Fibroblast of pulmonary artery (primary cell): ENCODE results near the gene RANBP3.

Experiments used
- DNase-seq: peaks from one replicate; pipeline ENCODE4 v3.0.0-alpha.2; 2010; ENCODE audit warnings: low read depth
- H3K4me3 ChIP-seq: replicated peaks from 2 replicates; pipeline ENCODE4 v1.5.1; 2011; ENCODE audit warnings: low read depth, mild to moderate bottlenecking, control low read depth, low read length, moderate library complexity
- TF ChIP-seq, protein P1 (sequence below): IDR thresholded peaks from 2 replicates; pipeline ENCODE4 v1.5.1; 2011; ENCODE audit warnings: mild to moderate bottlenecking, control low read depth, low read length, inconsistent platforms; ENCODE audit errors: missing control alignments

RANBP3 gene

DNA sequence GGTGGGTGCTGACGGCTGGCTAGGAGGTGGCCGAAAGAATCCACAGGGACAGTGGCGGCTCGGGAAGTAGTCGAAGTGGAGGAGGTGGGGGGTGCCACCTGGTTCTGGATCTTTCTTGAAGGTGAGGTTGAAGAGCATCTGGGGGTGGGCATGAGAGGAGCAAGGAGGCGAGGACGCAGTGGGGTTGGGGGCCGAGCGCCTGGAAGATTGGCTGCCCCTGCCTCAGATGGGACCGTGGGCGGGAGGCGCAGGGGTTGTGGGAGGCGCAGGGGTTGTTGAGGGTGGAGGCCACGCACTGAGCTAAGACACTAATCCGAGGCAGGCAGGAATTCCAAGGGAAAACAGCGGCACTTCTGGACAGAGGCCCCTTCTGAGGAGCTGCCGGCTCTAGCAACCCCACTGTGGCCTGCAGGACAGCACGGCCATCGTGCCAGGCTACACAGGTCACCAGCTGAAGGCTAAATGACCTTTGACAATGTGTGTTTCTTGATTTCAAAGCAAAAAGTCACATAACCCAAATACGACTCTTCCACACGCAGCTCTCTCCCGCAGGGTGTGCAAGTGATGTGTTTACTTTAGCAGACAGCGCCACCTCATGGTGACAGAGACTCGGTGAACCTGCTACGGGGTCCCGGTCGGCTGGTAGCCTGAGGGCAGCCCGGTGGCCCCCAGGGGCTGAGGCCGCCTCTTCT is 44.1 kb upstream of the RANBP3 start:
- H3K4me3 ChIP-seq = no peak overlapping the region
- TF ChIP-seq, protein P1, sequence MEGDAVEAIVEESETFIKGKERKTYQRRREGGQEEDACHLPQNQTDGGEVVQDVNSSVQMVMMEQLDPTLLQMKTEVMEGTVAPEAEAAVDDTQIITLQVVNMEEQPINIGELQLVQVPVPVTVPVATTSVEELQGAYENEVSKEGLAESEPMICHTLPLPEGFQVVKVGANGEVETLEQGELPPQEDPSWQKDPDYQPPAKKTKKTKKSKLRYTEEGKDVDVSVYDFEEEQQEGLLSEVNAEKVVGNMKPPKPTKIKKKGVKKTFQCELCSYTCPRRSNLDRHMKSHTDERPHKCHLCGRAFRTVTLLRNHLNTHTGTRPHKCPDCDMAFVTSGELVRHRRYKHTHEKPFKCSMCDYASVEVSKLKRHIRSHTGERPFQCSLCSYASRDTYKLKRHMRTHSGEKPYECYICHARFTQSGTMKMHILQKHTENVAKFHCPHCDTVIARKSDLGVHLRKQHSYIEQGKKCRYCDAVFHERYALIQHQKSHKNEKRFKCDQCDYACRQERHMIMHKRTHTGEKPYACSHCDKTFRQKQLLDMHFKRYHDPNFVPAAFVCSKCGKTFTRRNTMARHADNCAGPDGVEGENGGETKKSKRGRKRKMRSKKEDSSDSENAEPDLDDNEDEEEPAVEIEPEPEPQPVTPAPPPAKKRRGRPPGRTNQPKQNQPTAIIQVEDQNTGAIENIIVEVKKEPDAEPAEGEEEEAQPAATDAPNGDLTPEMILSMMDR = peak; percentile 76
- peak; percentile 90 for DNase-seq

GRCh38 chr19:6020972-6021805 is 43.2 kb upstream of the RANBP3 start:
- TF ChIP-seq, protein P1 = no peak
- no peak overlapping the region for H3K4me3 ChIP-seq
- DNase-seq = no peak

DNA sequence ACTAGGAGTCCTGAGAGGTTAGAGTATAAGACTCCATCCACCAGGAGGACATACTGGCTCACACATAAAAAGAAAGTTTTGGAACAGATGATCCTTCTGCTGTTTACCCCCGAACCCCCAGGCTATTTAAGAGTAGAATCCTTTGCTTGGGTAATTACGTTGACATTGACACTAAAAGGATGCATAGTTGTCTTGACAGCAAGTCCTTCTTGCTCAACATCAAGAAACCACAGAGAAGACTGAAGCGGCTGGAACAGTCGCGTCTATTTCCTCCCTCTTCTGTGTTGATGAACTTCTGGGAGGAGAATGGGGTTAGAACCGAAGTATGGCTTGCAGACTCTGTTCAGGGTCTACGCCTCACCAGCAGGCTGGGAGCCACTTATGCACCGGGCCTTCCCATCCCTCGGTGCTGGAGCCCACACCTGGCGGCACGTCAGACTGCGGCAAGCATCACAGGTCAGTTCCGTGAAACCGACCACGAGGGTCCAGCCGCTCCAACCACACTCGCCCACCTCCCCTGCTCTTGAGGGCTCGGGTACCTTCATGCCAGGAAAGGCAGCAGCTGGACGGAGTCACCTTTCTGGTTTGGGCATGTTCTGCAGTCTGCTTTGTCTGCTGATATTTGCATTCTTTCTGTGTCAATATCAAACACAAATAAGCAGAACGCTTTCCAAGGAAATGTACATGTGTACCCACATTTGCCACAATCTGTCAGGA is 42.4 kb upstream of the RANBP3 start:
- H3K4me3 ChIP-seq = no peak overlapping the region
- no peak for DNase-seq
- TF ChIP-seq, protein P1 = no peak

DNA sequence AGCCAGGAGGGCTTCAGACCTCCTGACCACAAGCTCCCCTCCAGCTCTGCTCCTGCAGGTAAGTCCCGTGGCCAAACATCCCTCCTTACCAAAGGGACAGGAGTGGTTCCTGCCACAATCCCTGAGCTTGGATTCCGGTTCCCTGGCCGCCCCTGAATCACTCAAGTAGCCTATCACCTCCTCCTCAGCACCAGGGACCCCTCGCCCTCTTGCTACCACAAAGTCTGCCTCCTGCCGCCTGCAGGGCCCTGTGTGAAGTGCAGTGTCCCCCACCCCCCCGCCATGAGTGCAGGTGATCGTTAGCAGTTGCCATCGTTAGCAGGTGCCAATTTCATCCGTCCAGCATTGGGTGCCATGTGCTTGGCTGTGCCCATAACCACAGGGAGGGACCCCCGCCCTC is 40.8 kb upstream of the RANBP3 start:
- TF ChIP-seq, protein P1 = peak; percentile 24
- H3K4me3 ChIP-seq = no peak overlapping the region
- DNase-seq = no peak

DNA sequence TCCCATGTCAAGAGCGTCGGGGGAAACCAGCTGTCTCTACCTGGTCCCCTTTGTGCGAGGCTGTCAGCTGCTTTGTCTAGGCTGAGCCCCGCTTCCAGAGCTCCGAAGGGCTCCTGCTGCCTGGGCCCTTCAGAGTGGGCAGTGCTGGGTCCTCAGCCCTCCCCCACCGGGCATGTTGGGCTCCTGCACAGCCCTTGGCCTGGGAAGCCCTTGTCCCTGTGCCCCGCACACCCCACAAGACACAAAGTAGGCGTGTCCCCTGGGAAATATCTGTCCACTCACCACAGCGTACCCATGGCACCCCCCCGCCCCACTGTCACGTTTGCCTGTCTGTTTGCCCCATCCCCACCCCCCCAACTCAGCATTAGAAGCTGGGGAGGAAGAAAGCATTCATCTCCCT is 39.6 kb upstream of the RANBP3 start:
- TF ChIP-seq, protein P1 = no peak
- no peak for DNase-seq

GRCh38 chr19:6015841-6016545 is 38.1 kb upstream of the RANBP3 start:
- TF ChIP-seq, protein P1 = no peak
- no peak overlapping the region for H3K4me3 ChIP-seq
- no peak for DNase-seq

More for the DNA sequence above, 39.6 kb upstream of the RANBP3 start:
- H3K4me3 ChIP-seq = no peak overlapping the region
